ENCODE measurements around the gene DPH6. TPM values are rescaled to one million over a fixed set of nuclear protein-coding genes. Genes with fewer than 3 reads are reported as not detected.
A peak's percentile ranks its signal among the peaks of the same experiment; 100 is the strongest.

DPH6 gene
- polyA plus RNA-seq, 2 of the 4 experiments (the other 2 are of a cell fraction): 11.0 to 33.6 TPM

- no peak for TF ChIP-seq MAFK (IDR thresholded peaks at IDR 0.05; ENCODE audit: partially characterized antibody)
- TF ChIP-seq CBX8 (IDR thresholded peaks at IDR 0.05): no peak
- no peak for TF ChIP-seq ATOH8 (CRISPR knock-in tag; IDR thresholded peaks at IDR 0.05; ENCODE audit: low read depth)
- no peak for TF ChIP-seq CTCF (IDR thresholded peaks at IDR 0.05)
- 0 out of 3 replicates have a peak overlapping the region, but pooled peaks have one; percentile 21 for H3K4me2 ChIP-seq
- DNase-seq (ENCODE audit: low read depth in 1 of 2, low spot score in 1 of 2) (no peak), FAIRE-seq (no peak), ATAC-seq (no peak)
- H3K4me3 ChIP-seq: no peak overlapping the region
- 45% methylated on average over 2 of the region's 2 CpGs for WGBS (ENCODE audit: missing lambda C conversion rate)
- ChIA-PET CTCF (no interaction called here), POLR2A (no interaction called here)
- H3K9me3 ChIP-seq: no peaks in the 10 kb centered on the region
- peaks cover 3% of the 10 kb centered on the region; the same call in 1 of the 3 replicates for H3K4me1 ChIP-seq
- H3K27ac ChIP-seq: no peak overlapping the region
Observed at GRCh38 chr15:35535365-35535916, 10.5 kb downstream of the DPH6 start.

GRCh38 chr15:35533130-35534110 is 12.5 kb downstream of the DPH6 start:
- no peak for ATAC-seq

GRCh38 chr15:35530698-35531097 is 15.3 kb downstream of the DPH6 start:
- ATAC-seq (no peak), FAIRE-seq (no peak), DNase-seq (ENCODE audit: low read depth in 1 of 2, low spot score in 1 of 2) (no peak)
- Histone ChIP-seq H3K4me3 (no peak overlapping the region), H3K4me1 (peaks cover 3% of the 10 kb centered on the region; the same call in 1 of the 3 replicates), H3K27ac (no peak overlapping the region), H3K9me3 (0 out of 3 replicates have a peak, but pooled peaks cover 4% of the 10 kb centered on the region), H3K4me2 (no peak overlapping the region)
- CTCF ChIA-PET: no interaction called here
- WGBS (ENCODE audit: missing lambda C conversion rate): 95% methylated on average over 2 of the region's 2 CpGs
- POLR2A ChIA-PET: no interaction called here
- TF ChIP-seq CEBPB (IDR thresholded peaks at IDR 0.05): no peak
- no peak for TF ChIP-seq POLR2AphosphoS2 (conservative IDR thresholded peaks at IDR 0.05; ENCODE audit: low read length)
- TF ChIP-seq ZSCAN20 (CRISPR knock-in tag; IDR thresholded peaks at IDR 0.05): no peak
- TF ChIP-seq EHMT2 (IDR thresholded peaks at IDR 0.05; ENCODE audit: low read depth): no peak
- no peak for TF ChIP-seq HEYL (CRISPR knock-in tag; IDR thresholded peaks at IDR 0.05)
- TF ChIP-seq CBX8 (IDR thresholded peaks at IDR 0.05): no peak
- TF ChIP-seq HOXA7 (CRISPR knock-in tag; IDR thresholded peaks at IDR 0.05): no peak
- TF ChIP-seq RARB (CRISPR knock-in tag; IDR thresholded peaks at IDR 0.05): no peak
- TF ChIP-seq EP300 (IDR thresholded peaks at IDR 0.05): no peak
- no peak for TF ChIP-seq FOSB (CRISPR knock-in tag; IDR thresholded peaks at IDR 0.05)
- TF ChIP-seq SMC3 (IDR thresholded peaks at IDR 0.05): no peak
- no peak for TF ChIP-seq GATA3 (IDR thresholded peaks at IDR 0.05; ENCODE audit: borderline replicate concordance)
- TF ChIP-seq ZNF302 (CRISPR knock-in tag; IDR thresholded peaks at IDR 0.05): no peak
- no peak for TF ChIP-seq FOSL2 (IDR thresholded peaks at IDR 0.05)
- no peak for TF ChIP-seq FOSL2 (CRISPR knock-in tag; IDR thresholded peaks at IDR 0.05)
- TF ChIP-seq MAX (IDR thresholded peaks at IDR 0.05): no peak
- TF ChIP-seq BHLHE40 (IDR thresholded peaks at IDR 0.05; ENCODE audit: low read depth, low read length): no peak
- TF ChIP-seq HMGXB4 (CRISPR knock-in tag; IDR thresholded peaks at IDR 0.05; ENCODE audit: borderline replicate concordance): no peak

More at GRCh38 chr15:35533130-35534110, 12.5 kb downstream of the DPH6 start:
- peaks cover 3% of the 10 kb centered on the region; the same call in 1 of the 3 replicates for H3K4me1 ChIP-seq
- 0 out of 3 replicates have a peak, but pooled peaks cover 4% of the 10 kb centered on the region for H3K9me3 ChIP-seq
- ChIA-PET CTCF (interaction anchor here (0.6 kb wide), 1 partner anchor 14 kb away, joined by 3 read pairs; no protein-coding TSS in a partner anchor), POLR2A (no interaction called here)
- 89% methylated on average over 2 of the region's 2 CpGs for WGBS (ENCODE audit: missing lambda C conversion rate)
- DNase-seq (ENCODE audit: low read depth in 1 of 2, low spot score in 1 of 2) (no peak), FAIRE-seq (no peak)
- H3K4me3 ChIP-seq: no peak overlapping the region
- TF ChIP-seq FOSL2 (IDR thresholded peaks at IDR 0.05): no peak
- no peak for TF ChIP-seq FOSL2 (CRISPR knock-in tag; IDR thresholded peaks at IDR 0.05)
- no peak for TF ChIP-seq HOXA7 (CRISPR knock-in tag; IDR thresholded peaks at IDR 0.05)
- TF ChIP-seq SMC3 (IDR thresholded peaks at IDR 0.05): no peak
- H3K27ac ChIP-seq: no peak overlapping the region
- H3K4me2 ChIP-seq: no peak overlapping the region

All from A549 (cell line).